ENCODE results near the gene ST6GALNAC1. TPM values are rescaled to one million over a fixed set of nuclear protein-coding genes. Genes with fewer than 3 reads are reported as not detected.

ST6GALNAC1 gene
- total and polyA plus RNA-seq, 2 donors (not counting 3 experiments of a cell fraction or from before 2014, with no cell fraction given), result 0.19 to 0.55 TPM

DNA sequence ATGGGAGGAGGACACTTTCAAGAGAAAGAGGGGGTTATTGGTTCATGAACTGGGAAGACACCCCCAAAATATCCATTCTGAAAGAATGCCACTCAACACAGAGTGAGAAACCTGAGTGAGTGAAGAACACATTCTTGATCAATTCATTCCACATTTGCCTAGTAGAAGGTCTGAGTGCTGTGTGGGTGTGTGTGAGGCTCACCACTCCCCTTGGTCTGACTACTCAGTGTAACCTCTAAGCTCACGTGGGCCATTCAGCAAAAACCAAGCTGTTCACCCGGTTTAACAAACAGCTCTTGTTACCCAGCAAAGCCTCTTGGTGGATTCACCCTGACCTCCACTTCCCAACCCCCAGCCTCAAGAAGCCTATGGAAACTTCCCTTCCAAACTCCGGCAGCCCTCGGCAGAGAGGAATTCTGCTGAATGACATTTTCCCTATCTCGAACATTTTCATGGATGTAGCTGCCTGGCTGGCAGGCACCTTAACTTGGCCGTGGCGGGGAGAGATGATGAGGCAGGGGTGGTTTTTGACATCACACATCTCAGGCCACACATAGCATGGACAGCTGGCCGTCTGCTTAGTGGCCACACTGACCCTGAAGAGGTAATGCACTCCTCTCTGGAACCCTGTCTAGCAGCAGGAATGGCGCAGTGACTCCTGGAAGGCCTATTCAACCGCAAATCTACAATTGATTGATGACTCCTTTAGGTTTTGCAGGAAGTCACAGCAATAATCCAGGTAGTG, 11.6 kb downstream of the ST6GALNAC1 start:
- Histone ChIP-seq H3K4me2 (ENCODE audit: insufficient read depth, low read length) (no peak overlapping the region), H3K27ac (ENCODE audit: insufficient read depth, low read depth, low read length) (no peak overlapping the region), H4K20me1 (replicated peaks; ENCODE audit: control insufficient read depth, extremely low read depth, insufficient read depth, low read length) (no peaks in the 10 kb centered on the region), H3K4me3 (replicated peaks in 1 of 3; ENCODE audit: insufficient read depth in 1 of 3, low read depth in 1 of 3, low read length in 3 of 3) (no peak overlapping the region), H3K36me3 (ENCODE audit: control insufficient read depth in 2 of 2, extremely low read depth in 1 of 2, insufficient read depth in 2 of 2, low read length in 2 of 2) (no peaks in the 10 kb centered on the region), H3K9ac (replicated peaks; ENCODE audit: extremely low read depth, insufficient read depth, low read length) (no peak overlapping the region), H3K79me2 (ENCODE audit: control insufficient read depth, insufficient read depth, low read length) (no peaks in the 10 kb centered on the region), H2AFZ (ENCODE audit: low read depth, low read length) (no peak overlapping the region), H3K9me3 (replicated peaks; ENCODE audit: control insufficient read depth, insufficient read depth, low read length) (no peaks in the 10 kb centered on the region), H3K27me3 (ENCODE audit: control insufficient read depth in 2 of 2, insufficient read depth in 2 of 2, low read length in 2 of 2) (peaks cover 0 to 2% of the 10 kb centered on the region in 2 experiments), H3K4me1 (ENCODE audit: control insufficient read depth, extremely low read depth, insufficient read depth, low read length) (no peaks in the 10 kb centered on the region), H3K9me1 (replicated peaks; ENCODE audit: control insufficient read depth, extremely low read depth, insufficient read depth, low read length) (no peaks in the 10 kb centered on the region)
- intact Hi-C loops (cut with micrococcal nuclease) (no loop called here), dilution Hi-C loops (cut with MboI; ENCODE audit: extremely low pct_ligation_motif_present, low sequenced_read_pairs) (no loop called here)
- POLR2A ChIA-PET, result no interaction called here
- TF ChIP-seq FOS (IDR thresholded peaks at IDR 0.05; ENCODE audit: borderline replicate concordance, insufficient read depth, low read length), result no peak
- no peak for TF ChIP-seq MYC (IDR thresholded peaks at IDR 0.05; ENCODE audit: low read depth, low read length)
- TF ChIP-seq EZH2 (IDR thresholded peaks at IDR 0.05; ENCODE audit: borderline replicate concordance, low read depth, low read length, severe bottlenecking), result no peak
- no peak for TF ChIP-seq JUN (IDR thresholded peaks at IDR 0.05; ENCODE audit: borderline replicate concordance, insufficient read depth, insufficient read length, low read depth)
- TF ChIP-seq GATA2 (IDR thresholded peaks at IDR 0.05; ENCODE audit: insufficient read depth, insufficient read length, low read depth, low read length), result no peak
- TF ChIP-seq, protein P1, sequence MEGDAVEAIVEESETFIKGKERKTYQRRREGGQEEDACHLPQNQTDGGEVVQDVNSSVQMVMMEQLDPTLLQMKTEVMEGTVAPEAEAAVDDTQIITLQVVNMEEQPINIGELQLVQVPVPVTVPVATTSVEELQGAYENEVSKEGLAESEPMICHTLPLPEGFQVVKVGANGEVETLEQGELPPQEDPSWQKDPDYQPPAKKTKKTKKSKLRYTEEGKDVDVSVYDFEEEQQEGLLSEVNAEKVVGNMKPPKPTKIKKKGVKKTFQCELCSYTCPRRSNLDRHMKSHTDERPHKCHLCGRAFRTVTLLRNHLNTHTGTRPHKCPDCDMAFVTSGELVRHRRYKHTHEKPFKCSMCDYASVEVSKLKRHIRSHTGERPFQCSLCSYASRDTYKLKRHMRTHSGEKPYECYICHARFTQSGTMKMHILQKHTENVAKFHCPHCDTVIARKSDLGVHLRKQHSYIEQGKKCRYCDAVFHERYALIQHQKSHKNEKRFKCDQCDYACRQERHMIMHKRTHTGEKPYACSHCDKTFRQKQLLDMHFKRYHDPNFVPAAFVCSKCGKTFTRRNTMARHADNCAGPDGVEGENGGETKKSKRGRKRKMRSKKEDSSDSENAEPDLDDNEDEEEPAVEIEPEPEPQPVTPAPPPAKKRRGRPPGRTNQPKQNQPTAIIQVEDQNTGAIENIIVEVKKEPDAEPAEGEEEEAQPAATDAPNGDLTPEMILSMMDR (IDR thresholded peaks at IDR 0.05; ENCODE audit: extremely low read depth in 1 of 2, insufficient read depth in 1 of 2, low read depth in 1 of 2, low read length in 2 of 2), result no peak
- TF ChIP-seq POLR2A (IDR thresholded peaks at IDR 0.05; ENCODE audit: low read depth, low read length), result no peak
- TF ChIP-seq, protein P2, sequence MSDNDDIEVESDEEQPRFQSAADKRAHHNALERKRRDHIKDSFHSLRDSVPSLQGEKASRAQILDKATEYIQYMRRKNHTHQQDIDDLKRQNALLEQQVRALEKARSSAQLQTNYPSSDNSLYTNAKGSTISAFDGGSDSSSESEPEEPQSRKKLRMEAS (IDR thresholded peaks at IDR 0.05; ENCODE audit: insufficient read depth, insufficient read length), result no peak
- no peak for TF ChIP-seq POLR2AphosphoS5 (IDR thresholded peaks at IDR 0.05; ENCODE audit: insufficient read depth, low read depth, low read length)
- FAIRE-seq (no peak), DNase-seq (ENCODE audit: low read depth, low spot score) (no peak)
- CTCF ChIA-PET, result interaction anchor here (1.4 to 5.2 kb wide), 2 partner anchors 8 to 424 kb away, joined by 3 to 30 read pairs; no protein-coding TSS in a partner anchor
- BruUV-seq (replicated peaks), result no TSS peak

Data from endothelial cell of umbilical vein (primary cell).